WI38 (cell line): ENCODE measurements around the gene CRIM1.

Experiments used
- H3K4me3 ChIP-seq: 2 replicates; pipeline ENCODE4 v1.5.1; 2011; ENCODE audit warnings: low read depth, mild to moderate bottlenecking, control low read depth, low read length
- CTCF ChIP-seq: IDR thresholded peaks from 2 replicates; pipeline ENCODE4 v1.5.1; 2012; ENCODE audit warnings: low read depth, mild to moderate bottlenecking, control low read depth, low read length

CRIM1 gene

GRCh38 chr2:36516136-36516870 is 160.7 kb downstream of the CRIM1 start:
- no peak overlapping the region for H3K4me3 ChIP-seq
- TF ChIP-seq CTCF, result no peak

- no peak for TF ChIP-seq CTCF
These were observed 164.9 kb downstream of the CRIM1 start for GRCh38 chr2:36520431-36520830.

GRCh38 chr2:36523153-36523552 is 167.6 kb downstream of the CRIM1 start:
- TF ChIP-seq CTCF, result no peak

More at GRCh38 chr2:36520431-36520830, 164.9 kb downstream of the CRIM1 start:
- no peak overlapping the region for H3K4me3 ChIP-seq

GRCh38 chr2:36525245-36525644 is 169.7 kb downstream of the CRIM1 start:
- H3K4me3 ChIP-seq, result no peak overlapping the region
- TF ChIP-seq CTCF, result no peak

More at GRCh38 chr2:36523153-36523552, 167.6 kb downstream of the CRIM1 start:
- H3K4me3 ChIP-seq, result no peak overlapping the region

GRCh38 chr2:36526226-36526625 is 170.6 kb downstream of the CRIM1 start:
- no peak for TF ChIP-seq CTCF
- H3K4me3 ChIP-seq, result no peak overlapping the region

GRCh38 chr2:36528274-36528673 is 172.7 kb downstream of the CRIM1 start:
- no peak for TF ChIP-seq CTCF
- H3K4me3 ChIP-seq, result no peak overlapping the region

GRCh38 chr2:36528766-36529392 is 173.3 kb downstream of the CRIM1 start:
- no peak for TF ChIP-seq CTCF
- no peak overlapping the region for H3K4me3 ChIP-seq
